ENCODE measurements around the gene NRSN2.
"Not testable (repeated sequence)": the region's sequence is repeated elsewhere in the genome, so short reads cannot be mapped to it uniquely, and the experiment has no call there.

Gene NRSN2

DNA sequence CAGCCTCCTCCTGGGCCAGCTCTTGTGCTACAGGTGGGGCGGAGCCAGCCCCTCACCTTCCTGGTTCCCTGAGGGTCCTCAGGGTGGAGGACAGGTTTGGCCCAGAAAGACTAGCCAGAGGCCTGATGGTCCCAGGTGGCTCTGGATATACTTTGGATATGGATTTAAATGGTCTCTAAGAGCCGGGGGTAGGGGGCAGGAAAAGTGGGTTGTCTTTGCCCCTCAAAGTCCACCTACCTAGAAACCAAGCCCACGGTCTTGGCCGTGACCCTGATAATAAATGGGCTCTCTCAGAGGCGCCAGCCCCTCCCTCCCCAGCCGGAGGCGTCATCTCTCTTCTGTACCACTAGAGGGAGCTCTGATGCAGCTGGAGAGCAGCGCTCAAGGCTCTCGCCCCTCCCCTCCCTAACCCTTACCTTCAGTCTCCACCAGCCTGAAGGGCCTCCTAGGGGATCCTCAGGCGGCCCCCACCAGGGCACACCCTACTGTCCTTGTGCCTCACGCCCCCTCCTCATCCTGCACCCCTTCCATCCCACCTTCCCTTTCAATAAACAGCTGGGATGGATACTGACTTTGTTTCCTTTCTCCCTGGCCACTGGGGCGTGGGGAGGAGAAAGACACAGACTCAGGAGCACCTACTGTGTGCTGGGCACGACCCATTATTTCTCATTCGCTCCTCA, 7.5 kb downstream of the NRSN2 start:
- DNase-seq: peak; percentile 56

- not testable (repeated sequence) for DNase-seq
Observed at GRCh38 chr20:356154-356553, 9.2 kb downstream of the NRSN2 start.

- no peak for DNase-seq
Observed at GRCh38 chr20:356745-357144, 9.8 kb downstream of the NRSN2 start.

GRCh38 chr20:358891-359555, 12.1 kb downstream of the NRSN2 start:
- no peak for DNase-seq

GRCh38 chr20:361561-361960, 14.7 kb downstream of the NRSN2 start:
- DNase-seq: no peak

- no peak for DNase-seq
Observed at GRCh38 chr20:362271-363254, 15.7 kb downstream of the NRSN2 start.

GRCh38 chr20:363319-364078, 16.6 kb downstream of the NRSN2 start:
- DNase-seq: no peak

DNA sequence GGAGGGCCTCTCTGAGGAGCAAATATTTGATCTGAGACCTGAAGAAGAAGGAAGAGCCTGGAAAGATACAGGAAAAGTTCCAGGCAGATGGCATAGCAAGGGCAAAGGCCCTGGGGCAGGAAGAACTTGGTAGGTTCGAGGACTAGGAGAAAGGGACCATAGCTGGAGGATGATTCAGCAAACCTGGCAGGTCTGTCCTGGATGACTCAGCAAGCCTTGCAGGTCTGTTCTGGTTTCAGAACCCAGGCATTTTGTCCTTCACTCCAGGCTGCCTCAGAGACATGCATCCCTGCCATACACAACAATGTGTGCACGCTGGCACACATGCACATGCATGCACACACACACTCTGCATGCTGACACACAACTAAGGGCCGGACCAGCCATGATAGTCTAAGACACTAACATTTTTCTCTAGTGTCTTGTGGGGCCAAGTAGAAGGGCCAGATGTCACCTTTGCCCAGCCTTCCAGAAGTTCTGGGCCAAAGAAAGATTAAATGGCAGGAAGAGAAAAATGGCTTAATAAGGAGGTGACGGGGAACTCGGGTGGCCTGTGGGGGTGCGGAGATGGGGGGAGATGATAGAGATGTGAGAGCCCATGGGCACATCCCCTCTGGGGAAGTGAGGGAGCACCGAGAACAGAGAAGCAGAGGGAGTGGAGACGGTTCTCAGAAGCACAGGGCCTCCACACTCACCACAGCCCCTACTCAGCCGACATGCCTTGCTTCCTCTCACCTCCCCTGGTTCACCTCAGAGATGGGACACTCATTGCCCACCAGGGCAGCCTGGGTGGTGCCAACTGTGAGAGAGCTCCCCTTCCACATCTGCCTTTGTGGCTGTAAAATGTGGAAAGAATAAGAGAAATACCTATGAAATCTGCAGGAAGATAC, 18.2 kb downstream of the NRSN2 start:
- DNase-seq: peak; percentile 30

DNA sequence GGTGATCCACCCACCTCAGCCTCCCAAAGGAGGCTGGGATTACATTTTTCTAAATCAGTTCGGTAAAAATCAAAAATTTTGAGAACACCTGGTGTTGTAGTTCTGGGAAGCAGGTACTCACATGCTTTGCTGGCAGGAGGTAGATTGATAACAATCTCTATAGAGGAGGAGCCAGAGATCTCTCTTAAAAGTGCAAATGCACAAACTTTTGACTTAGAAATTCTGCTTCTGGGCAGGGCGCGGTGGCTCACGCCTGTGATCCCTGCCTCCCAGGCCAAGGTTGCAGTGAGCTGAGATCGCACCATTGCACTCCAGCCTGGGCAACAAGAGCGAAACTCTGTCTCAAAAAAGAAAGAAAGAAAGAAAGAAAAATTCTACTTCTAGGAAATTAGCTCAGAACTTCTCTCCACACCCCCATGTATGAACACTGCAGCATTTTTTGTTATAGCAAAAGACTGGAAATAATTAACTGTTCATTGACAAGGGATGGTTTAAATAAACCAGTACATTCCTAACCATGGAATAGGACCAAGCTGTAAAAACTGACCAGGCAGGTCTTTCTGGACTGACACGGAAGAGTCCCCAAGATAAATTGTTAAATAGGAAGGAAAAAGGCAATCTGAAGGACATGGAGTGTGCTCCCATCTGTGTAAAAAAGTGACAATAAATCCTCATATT, 19.3 kb downstream of the NRSN2 start:
- no peak for DNase-seq

- no peak for DNase-seq
Observed at GRCh38 chr20:366719-367485, 20.0 kb downstream of the NRSN2 start.

GRCh38 chr20:367486-367887, 20.6 kb downstream of the NRSN2 start:
- DNase-seq: no peak

DNA sequence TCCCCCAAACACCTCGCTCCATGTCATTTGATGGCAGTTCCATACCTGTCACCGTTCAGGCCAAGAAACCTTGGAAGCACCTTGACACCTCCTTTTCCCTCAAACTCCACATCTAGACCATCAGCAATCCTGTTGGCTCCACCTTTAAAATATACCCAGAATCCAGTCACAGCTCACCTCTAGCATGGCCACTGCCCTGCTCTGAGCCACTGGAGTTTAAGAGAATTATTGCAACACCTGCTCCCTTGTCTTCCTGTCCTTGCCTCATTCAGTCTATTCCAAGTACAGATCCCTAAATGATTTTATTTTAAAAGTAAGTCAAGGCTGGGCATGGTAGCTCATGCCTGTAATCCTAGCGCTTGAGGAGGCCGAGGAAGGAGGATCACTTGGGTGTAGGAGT, 22.0 kb downstream of the NRSN2 start:
- DNase-seq: no peak

GRCh38 chr20:370151-370600, 23.3 kb downstream of the NRSN2 start:
- DNase-seq: no peak

GRCh38 chr20:370977-371754, 24.3 kb downstream of the NRSN2 start:
- no peak for DNase-seq

- DNase-seq: peak; percentile 77
Observed at GRCh38 chr20:371755-372542, 25.0 kb downstream of the NRSN2 start.

- not testable (repeated sequence) for DNase-seq
Observed at GRCh38 chr20:372543-373082, 25.7 kb downstream of the NRSN2 start.

DNA sequence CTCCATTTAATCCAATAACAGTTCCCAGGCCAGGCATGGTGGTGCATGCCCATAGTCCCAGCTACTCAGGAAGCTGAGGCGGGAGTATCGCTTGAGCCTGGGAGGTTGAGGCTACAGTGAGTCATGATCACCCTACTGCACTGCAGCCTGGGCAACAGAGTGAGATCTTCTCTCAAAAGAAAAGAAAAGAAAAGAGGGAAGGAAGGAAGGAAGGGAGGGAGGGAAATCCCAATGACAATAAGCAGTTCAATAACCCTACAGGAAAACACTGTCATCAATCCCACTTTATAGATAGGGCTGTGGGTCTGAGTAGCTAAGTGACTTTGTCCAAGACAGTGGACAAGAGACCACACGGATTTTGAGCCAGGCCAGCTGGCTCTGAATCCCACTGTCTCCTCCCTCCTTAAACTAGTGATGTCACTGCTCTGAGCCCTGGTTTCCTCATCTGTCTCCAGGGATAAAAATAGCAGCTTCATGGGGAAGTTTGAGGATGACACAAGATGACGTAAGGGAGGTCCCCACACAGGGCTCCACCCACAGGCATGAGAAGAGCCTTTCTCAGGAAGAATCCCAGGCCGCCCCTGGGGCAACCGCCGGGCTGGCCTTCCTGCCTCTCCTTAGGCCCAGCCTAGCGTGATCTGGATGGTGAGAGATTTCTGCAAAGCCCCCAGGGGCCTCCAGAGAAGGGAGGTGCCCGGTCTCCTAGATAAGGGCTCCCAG, 26.4 kb downstream of the NRSN2 start:
- DNase-seq: peak; percentile 19

All from NK-92 treated with Interleukin-12 subunit alpha and Interleukin-12 subunit beta, amount 100 ng/mL, for 24 hours (cell line).